OCI-LY3 (cell line): Measurements from ENCODE around the gene TRIM33.

Experiments used
- CTCF ChIP-seq: fragments of 200-600, 300-600 bp; sonication (generic); IDR thresholded peaks from 2 replicates; pipeline ENCODE4 v1.5.1; 2014; ENCODE audit warnings: antibody characterized with exemption, low read length, low read depth
- EZH2phosphoT487 ChIP-seq: fragments of 200-600 bp; shearing (Covaris generic); IDR thresholded peaks from 2 replicates; pipeline ENCODE4 v1.6.1; 2018; ENCODE audit warnings: antibody characterized with exemption, mixed run types, low read depth

- TF ChIP-seq CTCF: no peak
- TF ChIP-seq EZH2phosphoT487: no peak
Measured at GRCh38 chr1:114470681-114471080, 40.3 kb downstream of the TRIM33 start.
